Measurements from ENCODE around the gene CASP3.
A peak's percentile ranks its signal among the peaks of the same experiment; 100 is the strongest.

The CASP3 gene
- 23.2 to 47.0 reads per million in 2 donors for total RNA-seq

GRCh38 chr4:184649026-184649970 is at the start of gene CASP3, which contains the start of gene PRIMPOL:
Gene CASP3, minus strand, starts transcription at chr4:184649447. Its CDS starts 10,994 bp downstream, at chr4:184638453.
Gene PRIMPOL, plus strand, starts transcription at chr4:184649738. Its CDS starts 7,403 bp downstream, at chr4:184657141.
- DNase-seq: peak; percentile 91

GRCh38 chr4:184697956-184698355 is 48.7 kb upstream of the CASP3 start:
- no peak for DNase-seq

GRCh38 chr4:184695178-184695896 is 46.1 kb upstream of the CASP3 start:
- no peak for DNase-seq

GRCh38 chr4:184694412-184694956 is 45.2 kb upstream of the CASP3 start:
- DNase-seq: no peak

- no peak for DNase-seq
These were observed 43.8 kb upstream of the CASP3 start for GRCh38 chr4:184693056-184693455.

GRCh38 chr4:184689681-184690080 is 40.4 kb upstream of the CASP3 start:
- DNase-seq: no peak

- DNase-seq: no peak
These were observed 39.2 kb upstream of the CASP3 start for GRCh38 chr4:184688447-184688846.

- DNase-seq: no peak
These were observed 38.8 kb upstream of the CASP3 start for GRCh38 chr4:184688005-184688404.

- DNase-seq: no peak
These were observed 35.4 kb upstream of the CASP3 start for GRCh38 chr4:184684491-184685189.

- no peak for DNase-seq
These were observed 32.7 kb upstream of the CASP3 start for GRCh38 chr4:184681916-184682315.

GRCh38 chr4:184680698-184681097 is 31.5 kb upstream of the CASP3 start:
- no peak for DNase-seq

- no peak for DNase-seq
These were observed 26.7 kb upstream of the CASP3 start for GRCh38 chr4:184675821-184676492.

- DNase-seq: no peak
These were observed 25.8 kb upstream of the CASP3 start for GRCh38 chr4:184675018-184675417.

GRCh38 chr4:184674011-184674410 is 24.8 kb upstream of the CASP3 start:
- DNase-seq: no peak

GRCh38 chr4:184672741-184673140 is 23.5 kb upstream of the CASP3 start:
- no peak for DNase-seq

GRCh38 chr4:184671101-184671500 is 21.9 kb upstream of the CASP3 start:
- no peak for DNase-seq

GRCh38 chr4:184669251-184669650 is 20.0 kb upstream of the CASP3 start:
- no peak for DNase-seq

GRCh38 chr4:184668511-184669114 is 19.4 kb upstream of the CASP3 start:
- DNase-seq: no peak

- no peak for DNase-seq
These were observed 18.8 kb upstream of the CASP3 start for GRCh38 chr4:184668096-184668495.

- no peak for DNase-seq
These were observed 17.4 kb upstream of the CASP3 start for GRCh38 chr4:184666670-184667069.

GRCh38 chr4:184664445-184665210 is 15.4 kb upstream of the CASP3 start:
- DNase-seq: no peak

All from T-helper 9 cell (primary cell).